AML-193 (cell line): ENCODE measurements around the gene EPB41L3.
A peak's percentile ranks its signal among the peaks of the same experiment; 100 is the strongest.

ENCODE experiments used
- DNase-seq, 2 experiments: peaks; one replicate each; lab custom pipeline; 2025; lab: John Stamatoyannopoulos, UW

EPB41L3 gene

DNA sequence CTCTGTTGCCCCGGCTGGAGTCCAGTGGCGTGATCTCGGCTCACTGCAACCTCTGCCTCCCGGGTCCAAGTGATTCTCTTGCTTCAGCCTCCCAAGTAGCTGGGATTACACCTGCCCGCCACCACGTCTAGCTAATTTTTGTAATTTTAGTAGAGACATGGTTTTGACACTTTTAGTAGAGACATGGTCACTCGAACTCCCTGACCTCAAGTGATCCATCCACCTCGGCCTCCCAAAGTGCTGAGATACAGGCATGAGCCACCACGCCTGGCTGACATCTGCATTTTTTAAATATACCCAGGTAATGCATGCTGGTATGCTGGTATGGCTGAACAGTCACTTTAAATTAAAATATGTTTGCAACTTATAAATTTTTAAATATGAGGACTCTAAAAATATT is 91.9 kb downstream of the EPB41L3 start:
- DNase-seq: no peak

DNA sequence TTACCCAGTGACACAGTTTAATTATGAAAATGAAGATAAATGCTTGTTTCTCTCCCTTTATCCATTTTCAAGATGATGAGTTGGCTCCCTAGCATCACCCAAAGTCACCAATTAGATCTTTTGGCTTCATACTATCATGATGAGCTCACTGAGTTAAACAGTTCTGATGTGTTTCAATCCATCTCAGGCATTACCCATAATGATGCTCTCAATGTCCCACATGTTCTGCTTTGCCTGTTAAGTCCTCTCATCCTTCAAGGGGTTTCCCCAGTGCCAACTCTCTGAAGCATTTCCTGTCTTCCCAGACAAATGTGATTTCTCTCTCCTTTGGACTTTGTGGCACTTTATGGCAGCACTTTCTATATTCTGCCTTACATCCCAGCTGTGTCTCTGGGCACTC is 92.6 kb downstream of the EPB41L3 start:
- no peak for DNase-seq

DNA sequence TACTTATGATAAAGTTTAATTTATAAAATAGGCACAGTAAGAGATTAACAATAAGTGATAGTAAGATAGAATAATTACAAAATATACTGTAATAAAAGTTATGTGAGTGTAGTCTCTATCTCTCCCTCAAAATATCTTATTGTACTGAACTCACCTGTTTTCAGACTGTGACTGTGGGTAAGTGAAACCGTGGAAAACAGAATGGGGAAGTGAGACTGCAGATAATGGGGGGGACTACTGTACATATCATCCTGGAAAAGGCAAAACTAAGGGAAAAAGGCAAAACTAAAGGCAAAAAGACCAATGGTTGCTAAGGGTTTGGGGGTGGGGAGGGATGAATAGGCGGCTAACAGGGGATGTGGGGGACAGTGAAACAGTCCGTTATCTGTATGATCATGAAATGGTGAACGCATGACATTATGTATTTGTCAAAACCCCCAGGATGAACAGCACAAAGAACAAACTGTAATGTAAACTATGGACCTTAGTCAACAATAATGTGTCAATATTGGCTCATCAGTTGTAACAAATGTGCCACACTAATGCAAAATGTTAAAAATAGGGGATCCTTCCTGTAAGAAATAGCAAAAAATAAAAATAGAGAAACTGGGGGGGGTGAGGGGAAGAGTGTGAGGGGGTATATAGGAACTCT is 93.8 kb downstream of the EPB41L3 start:
- DNase-seq: no peak

DNA sequence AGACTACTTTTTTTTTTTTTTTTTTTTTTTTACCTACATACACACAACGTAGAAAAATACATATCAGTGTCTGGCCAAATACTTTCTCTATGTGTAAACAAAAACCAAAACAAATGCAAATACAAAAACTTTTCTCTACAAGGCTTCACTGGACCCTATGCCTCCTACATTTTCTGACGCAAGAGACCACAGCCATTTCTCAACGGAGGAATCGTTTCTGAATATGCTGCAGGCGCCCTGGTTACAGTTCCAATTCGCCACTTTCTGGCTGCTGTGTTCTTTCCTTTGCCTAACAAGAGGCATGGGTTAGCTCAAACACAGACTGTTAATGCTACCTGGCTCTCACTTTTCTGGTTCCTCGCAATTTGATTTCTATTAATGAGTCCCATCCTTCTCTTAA is 96.4 kb downstream of the EPB41L3 start:
- DNase-seq: no peak

DNA sequence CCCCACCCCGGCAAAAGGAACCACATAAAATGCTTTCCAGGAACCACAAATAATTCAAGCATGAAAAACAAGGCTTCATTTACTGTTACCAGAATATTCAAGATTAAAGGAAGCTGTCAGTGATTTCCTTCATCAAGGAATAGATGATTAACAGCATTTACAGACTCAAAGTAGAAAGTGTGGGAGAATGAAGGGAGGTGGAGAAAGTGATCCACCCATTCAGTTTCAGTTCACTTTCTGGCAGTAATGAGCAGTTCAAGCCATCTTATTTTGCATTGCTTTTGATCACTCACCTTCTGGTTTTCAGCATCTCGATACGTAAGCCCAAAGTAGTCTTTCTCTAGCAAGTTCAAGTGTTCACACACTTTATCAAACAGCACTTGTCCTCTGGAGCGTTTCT is 99.0 kb downstream of the EPB41L3 start:
- no peak for DNase-seq

DNA sequence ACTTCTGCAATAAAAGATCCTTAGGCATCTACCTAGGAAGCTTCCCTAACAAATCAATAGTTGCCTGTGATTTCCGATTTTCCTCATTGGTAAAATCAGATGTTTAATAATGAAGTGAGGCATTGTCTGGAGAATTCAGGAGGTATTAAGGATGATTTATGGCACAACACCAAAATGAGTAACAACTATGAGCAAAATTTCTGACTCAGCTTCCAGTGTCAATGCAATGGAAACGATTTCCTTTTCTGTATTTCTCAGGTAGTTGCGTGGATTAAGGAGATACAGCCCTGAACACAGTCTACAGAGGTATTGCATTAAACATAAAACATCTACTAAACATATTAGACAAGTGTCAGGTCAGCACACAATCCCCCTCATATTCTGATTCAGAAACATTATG is 99.5 kb downstream of the EPB41L3 start:
- no peak for DNase-seq

DNA sequence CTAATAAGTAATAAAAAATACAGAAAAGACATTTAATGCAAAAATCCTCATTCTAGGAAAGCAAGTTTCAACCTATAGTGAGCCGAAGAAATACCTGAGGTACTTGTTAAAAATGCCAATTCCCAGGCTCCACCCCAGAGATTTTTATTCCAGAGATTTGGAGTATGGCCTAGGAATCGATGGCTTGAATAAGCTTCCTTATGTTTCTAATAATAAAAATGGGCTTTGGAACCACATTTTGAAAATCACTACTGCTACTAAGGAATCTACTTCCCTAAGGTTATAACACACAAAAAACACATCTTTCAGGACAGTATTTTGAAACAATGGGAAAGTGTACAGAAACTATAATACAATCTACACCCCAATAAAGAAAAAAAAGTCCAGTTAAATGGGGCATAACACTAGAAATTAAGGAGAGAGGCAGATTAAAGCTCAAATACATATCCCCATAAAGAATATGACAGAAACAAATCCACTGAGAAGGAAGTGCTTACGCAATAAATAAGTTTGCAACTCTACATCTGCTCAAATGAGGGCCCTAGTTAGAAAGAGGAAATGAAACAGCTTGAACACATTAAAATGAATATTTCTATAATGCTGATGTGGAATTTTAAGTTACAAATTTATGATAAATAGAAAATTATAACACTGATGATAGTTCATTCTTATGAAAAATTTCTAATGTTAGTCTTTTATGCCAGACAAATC is 103.7 kb downstream of the EPB41L3 start:
- DNase-seq: peak; percentile 80 to 83

DNA sequence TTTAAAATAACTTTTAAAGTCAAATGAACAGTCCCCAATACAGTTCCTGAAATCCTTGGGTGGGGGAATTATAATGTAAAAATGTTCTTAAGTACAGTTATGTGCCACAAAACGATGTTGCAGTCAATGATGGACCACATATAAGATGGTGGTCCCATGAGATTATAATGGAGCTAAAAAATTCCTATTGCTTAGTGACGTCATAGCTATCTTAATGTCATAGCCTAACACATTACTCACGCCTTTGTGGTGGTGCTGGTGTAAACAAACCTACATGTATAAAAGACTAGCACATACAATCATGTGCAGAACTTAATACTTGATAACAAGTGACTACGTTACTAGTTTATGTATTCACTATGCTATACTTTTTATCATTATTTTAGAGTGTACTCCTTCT is 109.4 kb downstream of the EPB41L3 start:
- no peak for DNase-seq

DNA sequence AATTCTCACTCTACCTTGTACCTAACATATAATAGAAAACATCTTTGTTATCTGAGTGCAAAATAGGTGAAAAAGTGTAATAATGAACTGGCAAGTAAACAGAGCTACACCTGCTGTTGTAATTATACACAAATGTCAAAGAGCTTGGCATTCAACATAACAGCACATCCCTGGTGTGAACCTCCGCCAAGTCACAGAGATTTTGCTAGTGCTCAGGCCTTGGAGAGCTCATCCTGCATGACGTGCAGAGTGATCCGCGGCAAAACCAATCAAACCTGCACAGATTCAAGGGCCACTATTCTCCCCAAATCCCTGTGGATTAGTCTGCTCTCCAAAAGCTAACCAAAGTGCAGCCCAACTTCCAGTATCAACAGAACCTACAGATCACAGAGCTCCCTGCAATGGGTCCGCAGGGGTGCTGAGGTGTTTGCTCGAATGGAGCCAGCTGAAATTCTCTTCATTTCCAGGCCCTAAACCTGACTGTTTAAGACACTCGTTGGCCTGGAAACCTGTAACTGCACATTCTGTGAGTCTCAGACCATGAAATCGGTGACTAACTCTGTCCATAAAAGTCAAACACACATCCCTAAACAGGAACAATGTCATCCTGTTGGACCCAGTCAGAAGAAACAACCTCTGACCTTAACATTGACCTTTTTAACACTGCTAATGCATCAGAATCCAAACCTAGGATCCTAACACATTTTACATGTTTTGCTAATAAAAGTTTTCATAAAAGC is 111.8 kb downstream of the EPB41L3 start:
- no peak for DNase-seq

DNA sequence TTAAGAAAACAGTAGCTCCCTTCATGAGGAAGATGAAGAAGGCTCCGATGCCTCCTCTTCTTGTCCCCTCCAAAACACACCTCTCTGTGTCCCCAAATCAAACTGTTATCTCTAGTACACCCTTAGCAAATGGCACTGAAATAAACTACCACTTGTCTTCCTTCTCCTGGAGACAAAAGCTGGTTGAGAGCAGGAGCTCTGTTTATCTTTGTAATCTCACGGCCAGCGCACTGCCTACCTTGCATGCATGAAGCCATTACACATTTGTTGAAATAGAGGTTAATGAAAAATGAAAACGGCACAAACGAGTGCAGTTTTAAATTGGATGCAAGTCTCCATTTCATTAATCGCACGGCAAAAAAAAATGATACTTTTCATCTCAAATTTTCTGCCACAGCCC is 113.7 kb downstream of the EPB41L3 start:
- DNase-seq: no peak

DNA sequence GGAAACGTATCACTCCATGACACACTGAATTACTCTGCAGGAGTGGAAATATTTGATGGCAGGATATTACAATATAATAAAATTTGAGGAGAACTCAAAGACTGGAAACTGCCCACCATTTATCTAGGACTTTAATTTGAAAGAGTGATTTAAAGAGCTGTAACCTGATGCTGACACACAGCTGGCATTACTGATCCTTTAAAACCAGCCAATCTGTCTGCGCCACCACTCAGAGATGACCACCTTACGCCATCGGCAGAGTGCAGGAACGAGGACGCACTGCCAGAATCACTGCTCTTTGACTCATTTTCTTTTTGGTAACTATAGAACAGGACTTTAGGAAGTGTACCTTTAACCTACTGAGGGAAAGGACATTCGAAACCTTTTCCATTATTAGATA is 114.1 kb downstream of the EPB41L3 start:
- no peak for DNase-seq

DNA sequence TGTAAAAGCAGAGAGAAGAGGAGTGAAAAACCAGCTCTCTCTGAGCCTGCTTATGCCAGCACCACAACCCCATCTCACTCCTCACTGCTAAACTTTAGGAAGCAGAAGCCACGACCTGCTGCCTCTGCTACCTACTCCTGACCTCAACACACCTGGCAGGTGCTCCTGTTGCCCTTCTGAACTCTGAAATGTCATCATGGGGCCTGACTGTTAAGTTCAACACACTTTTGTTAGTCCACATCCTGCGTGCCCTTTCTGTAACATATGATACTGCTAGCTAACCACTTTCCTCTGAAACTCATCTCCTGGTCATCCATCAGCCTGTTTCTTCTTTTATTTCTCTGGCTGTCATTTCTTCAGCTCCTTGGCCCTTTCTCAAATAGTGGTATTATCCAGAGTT is 118.1 kb downstream of the EPB41L3 start:
- DNase-seq: no peak

DNA sequence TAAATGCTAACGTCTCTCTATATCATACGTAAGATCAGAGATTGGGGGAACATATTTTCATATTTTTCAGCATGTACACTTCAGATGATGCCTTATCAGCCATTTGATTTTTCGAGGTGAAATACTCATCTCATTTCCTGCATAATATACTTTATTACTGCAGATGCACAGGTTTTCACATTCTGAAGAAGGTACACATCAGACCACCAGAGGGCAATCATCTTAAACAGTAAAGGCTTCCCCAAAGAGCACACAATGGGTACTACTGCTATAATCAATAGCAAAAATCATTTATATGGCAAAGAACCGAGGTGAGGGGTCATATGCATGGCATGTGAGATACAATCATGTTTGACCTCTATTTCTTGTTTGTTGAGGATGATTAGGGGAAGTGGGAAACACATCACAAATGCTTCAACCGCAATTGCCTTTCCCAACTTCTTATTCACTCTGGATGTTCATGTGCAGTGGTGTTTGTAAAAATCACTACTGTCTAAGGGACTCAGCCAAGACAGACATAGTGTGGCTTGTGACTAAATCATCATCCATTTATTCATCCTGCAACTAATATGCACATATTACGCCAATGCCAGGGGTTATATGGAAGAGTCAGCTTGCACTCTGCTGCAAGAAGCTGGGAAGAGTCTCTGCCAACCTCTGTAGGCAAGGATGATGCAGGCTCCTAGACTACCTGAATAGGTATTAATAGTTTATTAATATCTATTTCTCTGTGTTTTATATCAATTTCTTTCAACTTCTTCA is 118.7 kb downstream of the EPB41L3 start:
- DNase-seq: peak; percentile 32 to 49

DNA sequence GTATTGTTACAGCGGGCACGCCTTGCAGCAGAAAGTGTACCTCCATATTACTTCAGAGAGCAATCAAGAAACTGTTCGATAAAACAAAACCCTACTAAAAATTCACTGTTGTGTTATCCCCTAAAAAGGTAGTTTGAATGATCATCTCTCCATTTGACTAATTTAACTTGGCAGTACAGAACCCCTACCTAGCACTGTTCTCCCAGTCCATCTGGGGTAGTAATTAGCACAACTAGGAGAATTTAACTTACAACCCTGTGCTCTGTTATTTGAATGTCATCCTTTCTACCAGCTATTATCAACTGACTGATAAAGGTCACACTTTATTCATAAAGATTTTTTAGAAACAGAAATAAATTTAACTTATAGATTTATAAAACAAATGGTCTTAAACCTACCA is 121.2 kb downstream of the EPB41L3 start:
- DNase-seq: no peak

DNA sequence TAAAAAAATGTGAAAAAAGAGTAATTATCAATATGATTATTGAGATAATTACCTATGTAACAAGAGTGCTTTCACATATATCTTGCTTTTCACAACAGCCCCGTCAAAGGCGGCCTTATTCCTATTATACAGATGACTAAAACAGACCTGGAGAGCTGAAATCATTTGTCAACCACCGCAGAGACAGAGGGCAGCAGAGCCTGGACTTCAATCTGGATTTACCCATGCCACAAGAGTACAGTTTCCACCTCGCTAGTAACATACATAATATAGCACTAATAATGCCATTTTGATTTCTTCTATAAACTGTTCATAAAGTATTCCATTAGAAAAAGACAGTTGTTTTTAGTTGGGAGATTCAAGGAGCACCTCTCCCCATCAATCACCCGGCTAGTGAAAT is 121.8 kb downstream of the EPB41L3 start:
- no peak for DNase-seq

DNA sequence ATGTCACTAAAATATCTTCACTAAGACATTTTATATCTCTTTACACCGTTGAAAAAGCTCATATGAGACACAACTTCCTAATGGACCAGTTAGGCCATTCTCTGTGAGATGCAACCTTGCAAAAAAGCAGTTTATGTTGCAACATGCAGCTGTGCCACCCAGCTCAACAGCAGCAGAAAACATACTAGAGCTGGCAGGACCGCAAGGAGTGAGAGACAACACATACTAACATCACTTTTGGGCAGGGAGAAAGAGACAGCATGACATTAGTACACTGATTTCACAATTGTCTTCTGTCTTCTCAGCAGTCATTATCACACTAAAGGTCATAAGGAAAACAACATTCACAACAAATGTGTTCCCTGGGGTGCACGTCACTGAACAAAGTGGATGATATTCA is 122.9 kb downstream of the EPB41L3 start:
- no peak for DNase-seq

DNA sequence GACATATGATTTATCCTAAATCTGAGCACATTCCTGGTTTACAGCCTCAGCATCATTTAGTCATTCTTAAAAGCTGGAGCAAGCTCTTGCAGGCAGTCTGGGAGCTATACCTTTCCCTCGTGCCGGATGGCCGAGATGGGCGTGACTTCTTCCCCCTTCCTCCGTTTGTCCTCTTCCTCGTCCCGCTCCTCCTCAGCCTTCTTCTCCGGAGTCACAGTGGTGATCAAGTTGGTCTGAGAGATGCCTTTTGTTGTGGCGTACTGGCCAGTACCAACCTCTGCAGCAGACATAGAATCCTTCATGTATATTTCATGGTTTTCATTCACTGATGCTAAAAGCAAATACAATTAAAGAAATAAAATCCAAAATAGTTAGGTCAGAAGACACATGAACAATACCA is 124.2 kb downstream of the EPB41L3 start:
- no peak for DNase-seq

DNA sequence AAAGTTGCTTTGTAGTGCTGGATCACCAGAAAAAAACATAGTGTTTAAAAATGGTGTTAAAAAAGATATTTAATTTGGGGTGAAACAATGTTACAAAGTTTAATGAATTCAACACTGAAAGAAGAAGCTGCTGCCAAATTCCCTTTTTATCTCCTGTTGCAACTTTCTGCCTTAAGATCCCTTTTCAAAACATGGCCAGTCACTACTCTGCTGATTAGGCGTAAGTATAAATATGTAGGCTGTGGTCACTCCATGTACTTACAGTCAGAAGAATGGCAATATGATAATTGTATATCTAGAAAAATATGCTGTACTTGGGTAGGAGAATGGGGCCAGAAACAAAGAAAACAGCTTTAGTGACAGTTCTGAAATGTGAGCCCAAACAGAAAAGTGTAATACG is 124.8 kb downstream of the EPB41L3 start:
- DNase-seq: no peak

DNA sequence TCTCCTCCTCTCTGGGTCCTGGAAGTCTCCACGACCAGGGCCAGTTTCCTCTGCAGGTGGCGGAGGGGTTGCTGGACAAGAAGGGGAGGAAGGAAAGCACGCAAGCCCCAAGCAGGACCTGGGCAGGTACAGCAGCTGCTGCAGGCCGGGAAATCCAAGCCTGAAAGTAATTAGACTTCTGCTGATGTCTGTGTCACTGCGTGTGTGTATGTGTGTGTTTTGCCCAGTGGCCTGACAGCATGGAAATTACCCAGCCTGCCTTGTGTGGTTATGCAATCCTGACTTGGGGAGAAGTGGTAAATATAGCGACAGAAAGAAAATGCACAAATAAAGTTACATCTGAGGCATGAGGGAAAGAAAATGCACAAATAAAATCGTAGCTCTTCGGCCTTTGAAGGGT is 126.5 kb downstream of the EPB41L3 start:
- DNase-seq: peak; percentile 47 to 62

DNA sequence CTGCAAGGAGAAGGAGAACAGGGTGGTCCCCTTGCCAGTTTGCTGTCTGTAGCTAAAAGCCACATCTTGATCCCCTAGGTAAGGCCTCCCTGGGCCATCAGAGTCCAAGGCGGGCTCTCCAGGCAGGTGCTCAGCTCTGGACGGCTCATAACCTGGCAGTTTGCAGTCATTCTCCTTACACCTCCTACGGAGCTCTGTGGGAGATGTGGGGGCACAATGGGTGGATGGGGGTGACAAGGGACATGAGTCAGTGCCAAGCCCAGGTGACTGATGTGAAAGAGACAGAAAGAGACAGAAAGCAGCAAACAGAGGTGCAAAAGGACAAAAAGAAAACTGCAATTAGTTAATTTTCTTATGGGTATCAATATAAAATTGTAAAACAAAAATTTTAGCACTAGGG is 127.7 kb downstream of the EPB41L3 start:
- DNase-seq: no peak

DNA sequence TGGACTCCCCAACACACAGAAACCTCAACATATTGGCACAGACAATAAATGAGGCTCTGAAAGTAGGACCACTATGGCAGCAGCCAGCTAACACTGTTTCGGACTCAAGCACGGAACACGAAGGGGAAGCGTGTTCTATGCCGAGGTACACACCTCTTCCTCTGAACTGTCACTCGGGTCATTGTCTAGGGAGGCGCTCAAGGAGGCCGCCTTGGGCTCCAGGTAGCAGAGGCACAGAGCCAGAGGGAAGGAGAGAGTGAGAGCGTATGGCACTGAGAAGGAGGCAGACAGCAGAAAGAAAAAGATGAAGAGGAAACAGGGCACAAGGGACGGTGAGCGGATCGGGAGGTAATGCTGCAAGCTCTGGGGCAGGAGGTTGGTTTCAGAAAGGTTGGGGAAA is 128.1 kb downstream of the EPB41L3 start:
- no peak for DNase-seq

DNA sequence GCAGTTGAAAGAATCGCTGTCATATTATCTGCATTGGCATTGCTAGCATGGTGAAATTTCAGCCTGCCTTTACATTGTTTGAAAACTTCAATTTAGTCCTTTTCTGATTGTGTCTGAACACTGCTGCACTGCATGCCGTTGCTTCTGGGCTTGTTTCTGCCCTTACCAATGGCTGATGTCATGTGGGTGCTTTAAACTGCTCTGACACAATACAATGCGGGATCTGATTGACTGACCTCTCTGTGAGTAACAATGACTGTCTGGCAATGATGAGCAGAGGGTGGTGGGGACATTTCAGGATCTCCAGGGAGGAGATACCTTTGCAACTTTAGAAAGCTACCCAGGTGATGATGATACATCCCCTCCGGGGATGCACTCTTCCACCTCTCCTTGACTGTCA is 128.8 kb downstream of the EPB41L3 start:
- DNase-seq: no peak

DNA sequence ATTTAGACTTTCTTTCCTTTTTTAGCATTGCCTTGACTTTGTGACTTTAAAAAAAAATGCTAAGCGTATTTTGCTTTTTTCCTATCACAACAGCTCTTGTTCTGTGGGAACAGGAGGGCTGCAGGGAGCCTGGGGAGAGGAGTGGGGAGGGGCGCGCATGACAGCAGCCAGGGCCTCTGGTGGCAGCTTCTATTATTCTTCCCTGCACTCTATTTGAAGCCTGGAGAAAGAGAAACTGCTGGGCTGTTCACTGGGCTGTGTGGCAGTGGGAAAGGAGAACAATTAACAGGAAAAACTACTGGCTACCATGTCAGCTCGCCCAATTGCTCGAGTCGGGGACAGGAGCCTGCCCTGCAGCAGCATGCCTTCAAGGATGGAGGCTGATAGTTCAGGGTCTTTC is 129.3 kb downstream of the EPB41L3 start:
- DNase-seq: no peak
